Adrenal gland (tissue), 5 donors: Measurements from ENCODE around the gene DCD.

ENCODE experiments used
- CTCF ChIP-seq, 6 experiments: fragments of 450-650 bp in 4 of 6; fragments of 200-600 bp in 2 of 6; sonication (generic) in 1 of 6; IDR thresholded peaks; 1 replicate in 5 of 6; 2 replicates in 1 of 6; pipeline versions ENCODE4 v1.5.1 to v1.8.0; 2016 to 2021; ENCODE audit warnings: antibody characterized with exemption in 6 of 6, mild to moderate bottlenecking in 2 of 6, moderate library complexity in 1 of 6
- POLR2A ChIP-seq, 2 donors: fragments of 450-650 bp; IDR thresholded peaks; one replicate each; pipeline ENCODE4 v1.6.1; 2017; ENCODE audit warnings: antibody characterized with exemption in 2 of 2, mild to moderate bottlenecking in 2 of 2, moderate library complexity in 1 of 2
- donor health status: DM: no; HTN: no; CAD: no.

GRCh38 chr12:54622463-54623183 is 25.5 kb downstream of the DCD start:
- TF ChIP-seq CTCF (IDR thresholded peaks at IDR 0.05) (no peak), POLR2A (IDR thresholded peaks at IDR 0.05) (no peak)
